ENCODE results near the gene DTNB.

GRCh38 chr2:25374827-25375226, 298.6 kb downstream of the DTNB start:
- TF ChIP-seq, protein P1, sequence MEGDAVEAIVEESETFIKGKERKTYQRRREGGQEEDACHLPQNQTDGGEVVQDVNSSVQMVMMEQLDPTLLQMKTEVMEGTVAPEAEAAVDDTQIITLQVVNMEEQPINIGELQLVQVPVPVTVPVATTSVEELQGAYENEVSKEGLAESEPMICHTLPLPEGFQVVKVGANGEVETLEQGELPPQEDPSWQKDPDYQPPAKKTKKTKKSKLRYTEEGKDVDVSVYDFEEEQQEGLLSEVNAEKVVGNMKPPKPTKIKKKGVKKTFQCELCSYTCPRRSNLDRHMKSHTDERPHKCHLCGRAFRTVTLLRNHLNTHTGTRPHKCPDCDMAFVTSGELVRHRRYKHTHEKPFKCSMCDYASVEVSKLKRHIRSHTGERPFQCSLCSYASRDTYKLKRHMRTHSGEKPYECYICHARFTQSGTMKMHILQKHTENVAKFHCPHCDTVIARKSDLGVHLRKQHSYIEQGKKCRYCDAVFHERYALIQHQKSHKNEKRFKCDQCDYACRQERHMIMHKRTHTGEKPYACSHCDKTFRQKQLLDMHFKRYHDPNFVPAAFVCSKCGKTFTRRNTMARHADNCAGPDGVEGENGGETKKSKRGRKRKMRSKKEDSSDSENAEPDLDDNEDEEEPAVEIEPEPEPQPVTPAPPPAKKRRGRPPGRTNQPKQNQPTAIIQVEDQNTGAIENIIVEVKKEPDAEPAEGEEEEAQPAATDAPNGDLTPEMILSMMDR (IDR thresholded peaks at IDR 0.05; ENCODE audit: extremely low read depth in 1 of 2, insufficient read depth in 1 of 2, low read depth in 1 of 2, low read length in 2 of 2): no peak
- TF ChIP-seq POLR2AphosphoS5 (IDR thresholded peaks at IDR 0.05; ENCODE audit: insufficient read depth, low read depth, low read length) (no peak), JUN (IDR thresholded peaks at IDR 0.05; ENCODE audit: borderline replicate concordance, insufficient read depth, insufficient read length, low read depth) (no peak), FOS (IDR thresholded peaks at IDR 0.05; ENCODE audit: borderline replicate concordance, insufficient read depth, low read length) (no peak), POLR2A (IDR thresholded peaks at IDR 0.05; ENCODE audit: low read depth, low read length) (no peak), EZH2 (IDR thresholded peaks at IDR 0.05; ENCODE audit: borderline replicate concordance, low read depth, low read length, severe bottlenecking) (no peak), MAX (IDR thresholded peaks at IDR 0.05; ENCODE audit: insufficient read depth, insufficient read length) (no peak)
